Hepatocyte (in vitro differentiated cells): Measurements from ENCODE around the gene DIP2C.

Experiments
- CTCF ChIP-seq: fragments of 200-600 bp; sonication (generic); IDR thresholded peaks from 2 replicates; pipeline ENCODE4 v1.5.1; 2016; ENCODE audit warnings: antibody characterized with exemption, mild to moderate bottlenecking; ENCODE audit not compliant: poor library complexity
- EZH2 ChIP-seq: fragments of 200-600 bp; sonication (generic); IDR thresholded peaks from 2 replicates; pipeline ENCODE4 v1.6.1; 2016; ENCODE audit warnings: antibody characterized with exemption, mild to moderate bottlenecking, borderline replicate concordance
- EZH2phosphoT487 ChIP-seq: fragments of 200-600 bp; sonication (generic); IDR thresholded peaks from one replicate; pipeline ENCODE4 v1.6.1; 2018; ENCODE audit warnings: antibody characterized with exemption, mild to moderate bottlenecking, low read depth, moderate library complexity; ENCODE audit not compliant: unreplicated experiment, severe bottlenecking

DNA sequence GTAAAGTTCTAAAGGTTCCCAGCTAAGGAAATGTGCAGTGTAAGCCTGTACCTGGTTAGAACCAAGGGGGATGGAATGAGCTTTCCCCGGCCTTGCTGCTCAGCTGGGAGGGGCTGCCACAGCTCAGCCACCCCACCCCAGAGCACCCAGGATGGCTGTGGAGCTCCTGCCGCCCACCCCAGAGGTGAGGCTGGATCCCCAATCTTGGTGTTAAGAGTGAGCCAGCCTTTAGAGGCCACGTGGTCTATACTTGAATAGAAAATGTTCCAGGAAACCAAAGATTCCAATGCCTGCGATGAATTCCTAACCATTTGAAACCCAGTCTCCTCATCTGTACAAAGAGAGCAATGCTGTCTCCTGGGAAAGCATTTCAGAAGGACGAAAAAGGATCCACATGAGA is 16.5 kb downstream of the DIP2C start:
- TF ChIP-seq CTCF (no peak), EZH2phosphoT487 (no peak), EZH2 (no peak)
